ENCODE measurements around the gene RALB.
A peak's percentile ranks its signal among the peaks of the same experiment; 100 is the strongest.
"Not testable (repeated sequence)": the region's sequence is repeated elsewhere in the genome, so short reads cannot be mapped to it uniquely, and the experiment has no call there.

RALB gene

DNA sequence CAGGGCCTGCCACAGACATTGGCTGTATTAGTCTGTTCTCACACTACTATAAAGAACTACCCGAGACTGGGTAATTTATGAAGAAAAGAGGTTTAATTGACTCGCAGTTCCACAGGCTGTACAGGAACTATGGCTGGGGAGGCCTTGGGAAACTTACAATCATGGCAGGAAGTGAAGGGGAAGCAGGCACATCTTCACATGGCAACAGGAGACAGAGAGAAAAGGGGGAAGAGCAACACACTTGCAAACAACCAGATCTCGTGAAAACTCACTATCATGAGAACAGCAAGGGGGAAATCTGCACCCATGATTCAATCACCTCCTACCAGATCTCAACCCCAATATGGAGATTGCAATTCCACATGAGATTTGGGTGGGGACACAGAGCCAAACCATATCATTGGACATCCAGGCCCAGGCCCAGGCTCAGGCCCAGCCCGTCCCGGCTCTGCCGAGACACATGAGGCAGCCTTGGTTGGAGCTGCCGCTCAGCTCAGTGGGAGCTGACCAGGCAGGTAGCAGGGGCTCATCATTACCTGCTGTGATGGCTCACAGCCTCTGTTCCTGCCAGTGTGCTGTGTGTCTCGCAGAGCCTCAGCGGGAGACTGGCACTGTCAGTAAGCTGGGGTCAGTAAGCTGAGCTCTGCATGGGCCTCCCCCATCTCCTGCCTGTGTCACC lies 8.6 kb upstream of the RALB start:
- DNase-seq: no peak

- DNase-seq: no peak
These were observed 7.8 kb upstream of the RALB start for GRCh38 chr2:120244656-120245519.

- no peak for DNase-seq
These were observed 6.9 kb upstream of the RALB start for GRCh38 chr2:120245520-120246332.

- DNase-seq: no peak
These were observed 5.9 kb upstream of the RALB start for GRCh38 chr2:120246546-120247300.

- no peak for DNase-seq
These were observed 4.8 kb upstream of the RALB start for GRCh38 chr2:120247851-120248250.

DNA sequence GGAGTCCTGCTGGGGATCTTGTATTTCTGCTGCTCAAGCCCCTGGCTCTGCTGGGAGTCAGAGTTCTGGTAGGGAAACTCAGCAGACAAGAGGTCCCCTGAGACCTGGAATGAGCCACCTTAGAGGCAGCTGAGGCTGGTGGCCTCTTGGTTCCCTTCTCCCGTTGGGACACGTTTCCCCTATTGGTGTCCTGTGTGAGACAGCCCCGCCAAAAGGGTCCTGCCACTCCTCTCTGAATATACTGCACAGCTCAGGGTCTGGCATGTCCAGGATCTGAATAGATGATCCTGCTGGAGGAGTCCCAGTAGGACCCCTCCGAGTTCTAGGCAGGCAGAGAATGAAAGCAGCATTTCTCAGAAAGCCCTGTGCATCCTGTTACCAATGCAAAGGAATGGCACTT lies 2.0 kb upstream of the RALB start:
- DNase-seq: no peak

- DNase-seq: no peak
These were observed 1.6 kb upstream of the RALB start for GRCh38 chr2:120251078-120251477.

GRCh38 chr2:120251880-120252224 lies 800 bp upstream of the RALB start:
- peak; percentile 57 to 75 (median 72) for DNase-seq

DNA sequence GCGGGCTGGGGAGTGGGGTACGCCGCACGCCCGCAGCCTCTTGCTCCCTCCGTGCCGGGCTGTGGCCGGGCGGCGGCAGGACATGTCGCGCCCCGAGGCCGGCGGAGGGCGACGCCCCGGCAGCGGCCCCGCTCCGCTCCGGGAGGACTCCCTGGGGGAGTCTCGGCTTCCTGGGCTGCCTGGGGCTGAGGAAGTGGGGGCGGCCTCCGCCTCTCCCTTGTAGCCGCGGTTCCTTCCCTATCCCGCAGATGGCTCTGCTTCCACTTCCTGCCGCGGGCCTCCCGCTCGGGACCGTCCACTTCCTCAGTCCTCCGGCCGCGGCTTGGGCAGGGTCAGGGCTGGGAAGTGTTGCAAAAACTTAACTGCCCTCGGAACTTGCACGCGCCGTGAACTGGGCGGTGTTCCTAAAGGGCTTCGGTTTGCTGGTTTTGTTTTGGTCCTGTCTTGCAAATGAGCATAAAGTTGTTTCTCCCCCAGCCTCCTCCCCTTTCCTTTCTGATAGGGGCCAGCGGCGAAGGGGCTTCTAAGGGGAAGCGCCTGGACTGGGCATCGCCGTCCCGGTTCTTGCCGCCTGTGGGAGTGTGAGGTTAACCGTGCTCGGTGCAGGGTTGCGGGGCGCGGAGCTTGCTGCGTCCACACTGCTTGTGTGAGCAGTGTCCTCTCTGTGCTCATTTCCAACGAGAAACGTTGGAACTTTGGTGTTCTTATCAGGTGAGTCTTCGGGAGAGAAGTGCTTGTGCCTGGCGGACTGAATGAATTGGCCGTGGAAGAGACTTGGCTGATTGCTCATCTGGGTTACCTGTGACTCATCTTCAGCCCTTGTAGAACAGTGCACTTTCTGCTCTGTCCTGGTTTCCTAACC lies 600 bp downstream of the RALB start:
- DNase-seq: peak; percentile 92 to 98 (median 96)

- DNase-seq: no peak
These were observed 1.5 kb downstream of the RALB start for GRCh38 chr2:120254178-120254577.

GRCh38 chr2:120255071-120255470 lies 2.4 kb downstream of the RALB start:
- no peak for DNase-seq

DNA sequence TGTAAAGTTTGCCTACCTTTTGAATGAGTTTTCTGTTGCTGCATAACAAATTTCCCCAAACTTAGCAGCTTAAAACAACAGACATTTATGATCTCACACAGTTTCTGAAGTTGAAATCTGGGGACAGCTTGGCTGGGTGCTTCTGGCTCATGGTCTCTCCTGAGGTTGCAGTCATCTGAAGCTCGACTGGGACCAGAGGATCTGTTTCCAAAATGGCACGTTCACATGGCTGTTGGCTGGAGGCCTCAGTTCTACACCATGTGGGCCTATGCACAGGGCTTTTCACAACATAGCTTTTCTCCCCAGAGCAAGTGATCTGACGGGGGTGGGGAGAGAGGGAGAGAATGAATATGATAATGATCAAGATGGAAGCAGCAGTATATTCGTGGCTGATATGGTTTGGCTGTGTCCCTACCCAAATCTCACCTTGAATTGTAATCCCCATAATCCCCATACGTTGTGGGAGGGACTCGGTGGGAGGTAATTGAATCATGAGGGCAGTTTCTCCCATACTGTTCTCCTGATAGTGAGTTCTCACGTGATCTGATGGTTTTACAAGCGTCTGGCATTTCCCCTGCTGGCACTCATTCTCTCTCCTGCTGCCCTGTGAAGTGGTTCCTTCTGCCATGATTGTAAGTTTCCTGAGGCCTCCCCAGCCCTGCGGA lies 3.5 kb downstream of the RALB start:
- no peak for DNase-seq

GRCh38 chr2:120256651-120257000 lies 4.0 kb downstream of the RALB start:
- DNase-seq: no peak

- peak; percentile 56 to 85 (median 70) for DNase-seq
These were observed 4.9 kb downstream of the RALB start for GRCh38 chr2:120257522-120257921.

DNA sequence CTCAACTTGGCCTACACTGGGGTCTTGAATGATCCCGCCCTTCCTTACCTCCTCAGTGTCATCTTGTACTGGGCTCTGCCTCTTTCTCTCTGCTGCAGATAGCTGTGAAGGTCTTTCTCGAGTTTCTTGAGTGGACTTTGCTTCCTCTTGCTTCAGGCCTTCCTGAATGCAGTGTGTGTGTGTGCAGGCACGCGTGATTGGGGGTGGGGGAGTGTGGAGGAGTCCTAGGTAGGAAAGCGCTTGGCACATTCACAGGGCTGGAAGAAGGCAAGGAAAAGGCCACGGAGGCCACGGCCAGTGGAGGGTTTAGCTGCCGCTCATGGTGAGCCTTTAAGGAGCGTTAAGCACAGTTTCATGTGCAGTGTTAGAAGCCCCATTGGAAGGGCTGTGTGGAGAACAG lies 5.5 kb downstream of the RALB start:
- no peak for DNase-seq

- DNase-seq: not testable (repeated sequence)
These were observed 7.3 kb downstream of the RALB start for GRCh38 chr2:120259939-120260338.

- DNase-seq: no peak
These were observed 8.1 kb downstream of the RALB start for GRCh38 chr2:120260736-120261135.

DNA sequence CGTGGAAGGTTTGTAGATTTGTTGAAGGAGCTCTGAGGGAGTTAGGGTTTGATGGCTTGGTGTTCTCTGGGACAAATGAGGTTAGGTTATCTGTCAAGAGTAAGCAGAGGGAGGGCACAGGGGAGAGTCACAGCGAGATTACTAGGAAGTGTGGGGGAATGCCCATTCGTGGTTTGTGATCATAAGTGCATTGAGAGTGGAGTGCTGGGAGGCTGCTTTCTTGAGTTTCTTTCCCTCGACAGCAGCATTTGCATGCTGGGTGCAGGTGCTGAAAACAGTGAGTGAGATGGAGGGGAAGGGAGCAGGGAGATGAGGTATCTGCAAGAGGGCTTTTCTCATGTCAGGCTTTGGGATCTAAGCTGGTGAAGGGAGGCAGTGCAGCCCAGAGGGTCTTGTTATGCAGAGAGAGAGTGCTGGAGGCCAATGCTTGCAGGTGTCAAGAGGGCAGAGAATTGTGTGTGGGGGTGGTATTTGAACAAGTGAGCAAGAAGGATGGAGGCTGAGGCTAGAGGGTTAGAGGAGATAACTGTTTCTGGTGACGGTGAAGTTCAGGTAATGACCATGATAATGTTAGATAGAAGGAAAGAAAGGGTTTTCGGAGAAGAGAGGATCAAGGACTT lies 8.8 kb downstream of the RALB start:
- DNase-seq: no peak

- no peak for DNase-seq
These were observed 9.5 kb downstream of the RALB start for GRCh38 chr2:120262150-120262549.

DNA sequence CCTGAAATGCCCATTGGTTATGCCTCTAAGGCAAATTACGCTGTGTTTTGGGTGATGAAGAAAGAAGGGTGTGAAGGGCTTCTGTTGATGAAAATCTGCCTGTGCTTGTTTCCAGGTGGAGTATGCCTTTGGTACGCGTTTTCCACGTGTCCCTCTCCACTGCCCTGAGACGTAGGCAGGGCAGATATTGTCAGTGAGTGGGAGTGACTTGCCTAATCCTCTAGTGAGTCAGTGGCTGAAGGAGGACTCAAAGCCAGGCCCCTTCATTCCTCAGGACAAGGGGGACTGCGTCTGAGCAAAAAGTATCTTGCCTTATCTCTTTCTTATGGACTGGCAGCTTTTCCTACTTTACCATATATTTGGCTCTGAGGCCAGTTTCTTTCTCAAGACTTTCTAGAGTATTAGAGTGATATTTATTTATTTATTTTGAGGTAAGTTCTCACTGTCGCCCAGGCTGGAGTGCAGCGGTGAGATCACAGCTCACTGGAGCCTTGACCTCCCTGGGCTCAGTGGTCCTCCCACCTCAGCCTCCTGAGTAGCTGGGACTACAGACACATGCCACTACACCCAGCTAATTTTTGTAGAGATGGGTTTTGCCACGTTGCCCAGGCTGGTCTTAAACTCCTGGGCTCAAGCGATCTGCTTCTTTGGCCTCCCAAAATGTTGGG lies 10.2 kb downstream of the RALB start:
- DNase-seq: peak; percentile 30 to 78 (median 71)

Data from suppressor macrophage (primary cell).